Measurements from ENCODE around the gene KCNMA1. TPM values are rescaled to one million over a fixed set of nuclear protein-coding genes. Genes with fewer than 3 reads are reported as not detected.

Gene KCNMA1
- total and polyA plus RNA-seq, 8 donors = 0.92 to 155 (median 54.3) TPM

DNA sequence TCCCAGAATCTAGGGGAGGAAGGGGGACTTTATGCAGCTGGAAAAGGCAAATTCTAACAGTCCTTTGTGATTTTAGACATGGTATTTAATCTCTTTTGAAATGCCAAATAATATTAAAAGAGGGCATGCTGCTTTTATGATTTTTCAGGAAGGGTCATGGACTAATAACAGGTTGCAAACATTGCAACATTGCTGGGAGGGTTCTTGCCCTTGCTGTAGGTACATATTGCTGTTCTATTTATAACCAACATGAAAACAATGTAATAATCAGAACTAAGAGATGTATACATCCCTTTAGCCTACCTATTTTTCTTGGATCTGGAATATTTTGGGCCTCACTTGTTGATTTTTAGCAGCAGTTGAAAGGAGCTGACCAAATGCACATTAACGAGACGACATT is 411.6 kb downstream of the KCNMA1 start:
- WGBS, 5 donors = 62 to 91% (median 86%) methylated on average over 2 of the region's 2 CpGs
- intact Hi-C loops (cut with DNase I; ENCODE audit: low total_unique reads) = no loop called here
- H3K9me3 ChIP-seq = no peaks in the 10 kb centered on the region
- TF ChIP-seq POLR2AphosphoS5 (IDR thresholded peaks at IDR 0.05) (no peak), POLR2A (IDR thresholded peaks at IDR 0.05) (no peak), EP300 (IDR thresholded peaks at IDR 0.05) (no peak)
- TF ChIP-seq, protein P1, sequence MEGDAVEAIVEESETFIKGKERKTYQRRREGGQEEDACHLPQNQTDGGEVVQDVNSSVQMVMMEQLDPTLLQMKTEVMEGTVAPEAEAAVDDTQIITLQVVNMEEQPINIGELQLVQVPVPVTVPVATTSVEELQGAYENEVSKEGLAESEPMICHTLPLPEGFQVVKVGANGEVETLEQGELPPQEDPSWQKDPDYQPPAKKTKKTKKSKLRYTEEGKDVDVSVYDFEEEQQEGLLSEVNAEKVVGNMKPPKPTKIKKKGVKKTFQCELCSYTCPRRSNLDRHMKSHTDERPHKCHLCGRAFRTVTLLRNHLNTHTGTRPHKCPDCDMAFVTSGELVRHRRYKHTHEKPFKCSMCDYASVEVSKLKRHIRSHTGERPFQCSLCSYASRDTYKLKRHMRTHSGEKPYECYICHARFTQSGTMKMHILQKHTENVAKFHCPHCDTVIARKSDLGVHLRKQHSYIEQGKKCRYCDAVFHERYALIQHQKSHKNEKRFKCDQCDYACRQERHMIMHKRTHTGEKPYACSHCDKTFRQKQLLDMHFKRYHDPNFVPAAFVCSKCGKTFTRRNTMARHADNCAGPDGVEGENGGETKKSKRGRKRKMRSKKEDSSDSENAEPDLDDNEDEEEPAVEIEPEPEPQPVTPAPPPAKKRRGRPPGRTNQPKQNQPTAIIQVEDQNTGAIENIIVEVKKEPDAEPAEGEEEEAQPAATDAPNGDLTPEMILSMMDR (IDR thresholded peaks at IDR 0.05) = no peak
- no peaks in the 10 kb centered on the region for H3K27me3 ChIP-seq
- H3K4me1 ChIP-seq = peaks cover 0 to 29% (median 8%) of the 10 kb centered on the region in 4 donors
- H3K4me3 ChIP-seq = no peak overlapping the region
- no peaks in the 10 kb centered on the region for H3K36me3 ChIP-seq
- peak overlapping the region in 1 of 5 donors; percentile 55 for H3K27ac ChIP-seq
- no peak for DNase-seq

DNA sequence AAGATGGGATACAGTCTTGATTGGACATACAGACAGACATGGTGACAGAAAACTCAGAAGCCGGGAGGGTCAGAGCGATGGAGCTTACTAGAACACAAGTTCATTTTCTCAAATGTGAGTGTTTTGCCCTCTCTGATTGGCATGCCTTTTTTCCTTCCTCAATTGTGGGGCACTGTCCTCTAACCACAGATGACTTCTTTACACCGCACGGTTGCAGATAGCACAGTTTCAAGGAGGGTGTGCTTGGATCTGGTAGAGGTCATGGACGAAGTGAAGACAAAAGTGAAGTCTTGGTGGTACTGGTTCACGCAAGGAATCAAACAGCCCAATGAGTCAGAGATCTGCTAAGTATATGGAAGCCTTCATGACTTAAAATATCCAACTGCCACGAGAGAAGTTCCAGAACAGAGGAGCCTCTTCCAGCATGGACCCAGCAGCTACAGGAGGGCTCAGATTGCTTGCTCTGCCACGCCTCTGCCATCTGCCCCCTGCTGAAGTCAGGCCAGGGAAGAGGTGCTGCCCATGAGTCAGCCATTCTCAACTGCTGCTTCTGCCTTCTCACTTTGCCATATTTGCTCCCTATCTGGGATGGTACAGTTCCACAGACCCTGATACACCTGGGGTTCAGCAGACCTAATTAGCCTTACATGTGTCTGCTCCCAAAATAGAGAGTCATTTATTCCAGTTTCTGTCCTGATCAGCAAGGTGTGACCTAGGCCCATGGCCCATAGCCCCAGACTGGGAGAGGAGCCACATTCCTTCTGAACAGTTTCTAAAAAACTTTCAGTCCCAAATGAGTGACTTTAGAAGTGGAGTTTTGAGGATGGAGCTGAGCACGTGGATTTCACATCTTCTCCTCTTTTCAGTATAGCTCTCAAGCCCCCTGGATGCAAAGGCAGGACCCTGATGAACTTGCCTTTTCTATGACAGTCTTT is 413.8 kb downstream of the KCNMA1 start:
- intact Hi-C loops (cut with DNase I; ENCODE audit: low total_unique reads) = no loop called here
- TF ChIP-seq POLR2A (IDR thresholded peaks at IDR 0.05) (no peak), POLR2AphosphoS5 (IDR thresholded peaks at IDR 0.05) (peak in 1 of 3 donors; percentile 5)
- Histone ChIP-seq H3K4me1 (peaks cover 0 to 29% (median 8%) of the 10 kb centered on the region in 4 donors), H3K36me3 (no peaks in the 10 kb centered on the region), H3K27me3 (no peaks in the 10 kb centered on the region), H3K9me3 (no peaks in the 10 kb centered on the region), H3K4me3 (no peak overlapping the region), H3K27ac (peak overlapping the region in 2 of 5 donors; percentile 16 to 59)
- DNase-seq = no peak
- 70 to 86% (median 81%) methylated on average over 9 of the region's 9 CpGs for WGBS, 5 donors

DNA sequence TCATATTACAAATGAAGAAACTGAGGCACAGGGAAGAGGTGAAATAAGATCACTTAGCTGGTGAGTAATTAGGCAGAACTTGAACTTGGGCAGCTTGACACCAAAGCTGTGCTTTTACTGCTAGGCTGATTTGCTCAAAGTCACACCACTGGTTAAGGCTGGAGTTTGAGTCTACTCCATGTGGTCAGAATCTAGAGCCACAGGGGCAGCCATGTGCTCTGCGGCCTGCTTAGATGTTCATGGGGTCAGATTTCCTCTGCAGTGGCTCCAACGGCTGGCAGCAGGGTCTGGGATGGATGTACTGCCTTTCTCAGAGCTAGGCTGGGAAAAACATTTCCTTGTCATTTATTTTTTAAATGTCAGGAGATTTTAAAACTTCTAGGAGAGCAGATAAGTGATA is 417.5 kb downstream of the KCNMA1 start:
- H3K27ac ChIP-seq = no peak overlapping the region
- no peaks in the 10 kb centered on the region for H3K27me3 ChIP-seq
- H3K4me1 ChIP-seq = peaks cover 0 to 10% (median 0%) of the 10 kb centered on the region in 4 donors
- no peaks in the 10 kb centered on the region for H3K9me3 ChIP-seq
- intact Hi-C loops (cut with DNase I; ENCODE audit: low total_unique reads) = no loop called here
- WGBS, 5 donors = 53 to 77% (median 62%) methylated on average over 2 of the region's 2 CpGs
- no peak overlapping the region for H3K4me3 ChIP-seq
- TF ChIP-seq, protein P1 (IDR thresholded peaks at IDR 0.05) = no peak
- TF ChIP-seq EP300 (IDR thresholded peaks at IDR 0.05) (no peak), POLR2A (IDR thresholded peaks at IDR 0.05) (no peak), POLR2AphosphoS5 (IDR thresholded peaks at IDR 0.05) (no peak)
- H3K36me3 ChIP-seq = no peaks in the 10 kb centered on the region
- DNase-seq = no peak

DNA sequence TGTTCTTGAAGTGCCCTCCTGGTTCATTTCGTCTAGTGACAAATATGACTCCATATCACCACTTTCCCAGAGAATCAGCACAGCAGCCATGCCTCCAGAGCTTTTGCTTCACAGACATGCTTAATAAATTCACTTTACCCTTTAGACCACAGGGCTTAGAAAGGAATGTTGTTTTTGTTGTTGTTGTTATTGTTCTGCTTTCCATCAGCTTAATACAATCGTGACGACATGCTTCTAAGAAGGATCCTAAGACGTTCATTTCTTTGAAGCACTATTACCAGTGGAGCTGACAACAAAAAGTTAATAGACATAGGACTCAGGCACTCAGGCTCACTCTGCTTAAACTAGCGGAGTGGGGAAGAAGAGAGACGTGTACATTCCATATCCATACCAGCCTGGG is 418.6 kb downstream of the KCNMA1 start:
- TF ChIP-seq, protein P1 (IDR thresholded peaks at IDR 0.05) = no peak
- no peak for TF ChIP-seq EP300 (IDR thresholded peaks at IDR 0.05)
- TF ChIP-seq POLR2A (IDR thresholded peaks at IDR 0.05) = no peak
- no peak for TF ChIP-seq POLR2AphosphoS5 (IDR thresholded peaks at IDR 0.05)
- no peaks in the 10 kb centered on the region for H3K36me3 ChIP-seq
- 77 to 89% (median 83%) methylated on average over 6 of the region's 6 CpGs for WGBS, 5 donors
- peaks cover 0 to 4% (median 0%) of the 10 kb centered on the region in 4 donors for H3K4me1 ChIP-seq
- no peaks in the 10 kb centered on the region for H3K9me3 ChIP-seq
- no peaks in the 10 kb centered on the region for H3K27me3 ChIP-seq
- no peak overlapping the region for H3K27ac ChIP-seq
- H3K4me3 ChIP-seq = no peak overlapping the region
- DNase-seq = no peak
- intact Hi-C loops (cut with DNase I; ENCODE audit: low total_unique reads) = no loop called here

DNA sequence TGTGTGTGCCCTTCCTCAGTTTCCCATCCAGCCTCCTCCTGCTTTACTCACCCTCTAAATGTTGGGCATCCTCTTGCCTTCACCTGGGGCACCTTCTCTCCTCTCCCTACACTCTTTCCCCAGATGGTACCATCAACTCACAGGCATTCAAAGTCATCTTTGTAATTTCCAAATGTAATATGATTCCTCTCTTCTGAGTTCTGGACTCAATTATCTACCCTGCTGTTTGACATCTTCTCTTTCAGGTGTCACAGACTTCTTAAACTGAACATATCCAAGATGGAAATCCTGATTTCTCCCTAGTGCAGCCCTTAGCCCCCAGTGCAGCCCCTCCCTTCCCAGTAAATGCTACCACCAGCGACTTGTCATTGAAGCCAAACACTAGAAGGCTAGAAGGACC is 422.8 kb downstream of the KCNMA1 start:
- no peaks in the 10 kb centered on the region for H3K4me1 ChIP-seq
- H3K27ac ChIP-seq = no peak overlapping the region
- TF ChIP-seq, protein P1 (IDR thresholded peaks at IDR 0.05) = no peak
- TF ChIP-seq POLR2A (IDR thresholded peaks at IDR 0.05) (no peak), POLR2AphosphoS5 (IDR thresholded peaks at IDR 0.05) (no peak), EP300 (IDR thresholded peaks at IDR 0.05) (no peak)
- H3K9me3 ChIP-seq = no peaks in the 10 kb centered on the region
- 76 to 87% (median 85%) methylated on average over 1 of the region's 1 CpG for WGBS, 5 donors
- no peak overlapping the region for H3K4me3 ChIP-seq
- intact Hi-C loops (cut with DNase I; ENCODE audit: low total_unique reads) = no loop called here
- no peaks in the 10 kb centered on the region for H3K27me3 ChIP-seq
- no peaks in the 10 kb centered on the region for H3K36me3 ChIP-seq
- no peak for DNase-seq
